Gastrocnemius medialis (tissue), 4 donors: ENCODE data around the gene GDA. TPM values are rescaled to one million over a fixed set of nuclear protein-coding genes. Genes with fewer than 3 reads are reported as not detected.

Experiments
- ATAC-seq, 2 donors: fragments of 150-250 bp; one replicate each; pipeline ENCODE4 v1.9.1; 2016
- DNase-seq, 2 donors: peaks; one replicate each; pipeline ENCODE4 v3.0.0-alpha.2; 2019
- H3K27ac ChIP-seq, 4 donors: fragments of 200-600 bp; sonication (generic); 1 replicate in 1 of 4; 2 replicates in 3 of 4; pipeline ENCODE4 v1.5.1; 2016 to 2018; ENCODE audit warnings: mild to moderate bottlenecking in 2 of 4, moderate library complexity in 1 of 4
- H3K27me3 ChIP-seq, 3 donors: fragments of 200-600 bp; sonication (generic) in 2 of 3; 1 replicate in 1 of 3; 2 replicates in 2 of 3; pipeline versions ENCODE4 v1.5.1 to v1.6.0; 2016 to 2019; ENCODE audit warnings: mild to moderate bottlenecking in 1 of 3, moderate library complexity in 1 of 3
- H3K36me3 ChIP-seq, 2 donors: fragments of 200-600 bp; sonication (generic) in 1 of 2; one replicate each; pipeline ENCODE4 v1.5.1; 2017 to 2018
- H3K4me1 ChIP-seq, 2 donors: fragments of 200-600 bp; sonication (generic) in 1 of 2; one replicate each; pipeline ENCODE4 v1.5.1; 2016 to 2017; ENCODE audit warnings: mild to moderate bottlenecking in 2 of 2
- H3K4me3 ChIP-seq, 4 donors: fragments of 200-600 bp; sonication (generic) in 3 of 4; 1 replicate in 1 of 4; 2 replicates in 3 of 4; pipeline ENCODE4 v1.5.1; 2016 to 2019; ENCODE audit warnings: mild to moderate bottlenecking in 2 of 4
- H3K9me3 ChIP-seq, 3 donors: fragments of 200-600 bp; sonication (generic) in 2 of 3; 1 replicate in 1 of 3; 2 replicates in 2 of 3; pipeline ENCODE4 v1.5.1; 2016 to 2019
- CTCF ChIP-seq, 5 experiments: fragments of 450-650 bp in 3 of 5; fragments of 200-600 bp in 2 of 5; sonication (generic) in 2 of 5; IDR thresholded peaks in 4 of 5; conservative IDR thresholded peaks in 1 of 5; 1 replicate in 4 of 5; 2 replicates in 1 of 5; pipeline ENCODE4 v1.5.1; 2016 to 2019; ENCODE audit warnings: antibody characterized with exemption in 5 of 5, mild to moderate bottlenecking in 3 of 5, moderate library complexity in 3 of 5
- POLR2A ChIP-seq, 2 donors: fragments of 450-650 bp; IDR thresholded peaks; one replicate each; pipeline ENCODE4 v1.6.1; 2017; ENCODE audit warnings: antibody characterized with exemption in 2 of 2, mild to moderate bottlenecking in 2 of 2, moderate library complexity in 2 of 2
- in situ Hi-C, 4 donors: fragments of 200-750 bp; cut with MboI; loops; one replicate each; pipeline versions ENCODE4 v1.15.0 to v1.8.0; 2017; ENCODE audit warnings: low sequenced_read_pairs in 4 of 4
- intact Hi-C: fragments of 100-400 bp; cut with DNase I; formaldehyde crosslinking; loops from one replicate; pipeline ENCODE4 v1.15.1; 2023; ENCODE audit warnings: low total_unique reads
- total RNA-seq, 4 donors: library from RNA; depleted of rRNA; stranded (reverse); fragments of >200 nt; gene quantifications; one replicate each; pipeline versions ENCODE4 v1.1.0 to v1.2.3, GENCODE V29; 2016

GDA gene
- total RNA-seq, 4 donors from 2014 or later = 0.62 to 2.5 (median 0.82) TPM; not detected in 1

DNA sequence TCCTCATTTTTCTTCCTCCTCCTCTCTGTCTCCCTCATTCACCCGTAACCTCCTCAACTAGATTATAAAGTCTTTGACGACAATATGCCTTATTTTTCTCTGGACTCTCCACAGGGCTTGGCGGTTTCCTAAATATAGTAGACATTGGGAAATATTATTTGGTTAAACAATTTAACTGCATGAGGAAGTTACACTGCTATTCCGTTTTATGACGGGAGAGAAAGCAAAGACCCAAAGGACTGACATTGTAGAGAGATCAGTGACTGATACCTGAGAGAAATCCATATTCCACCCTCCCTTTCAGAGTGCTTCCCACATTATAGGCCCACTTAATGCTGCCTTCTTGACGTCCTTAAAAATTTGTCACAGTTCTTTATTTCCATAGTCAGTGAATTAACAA, 51.2 kb downstream of the GDA start:
- DNase-seq (no peak), ATAC-seq (no peak)
- H3K27ac ChIP-seq = no peak overlapping the region
- in situ Hi-C loops (no loop called here), intact Hi-C loops (no loop called here)
- H3K9me3 ChIP-seq = no peaks in the 10 kb centered on the region
- no peaks in the 10 kb centered on the region for H3K4me1 ChIP-seq
- no peaks in the 10 kb centered on the region for H3K27me3 ChIP-seq
- TF ChIP-seq CTCF (IDR thresholded peaks at IDR 0.05 in 4 of 5, conservative IDR thresholded peaks at IDR 0.05 in 1 of 5) = no peak
- TF ChIP-seq POLR2A (IDR thresholded peaks at IDR 0.05) = no peak
- H3K4me3 ChIP-seq = no peak overlapping the region
- H3K36me3 ChIP-seq = no peaks in the 10 kb centered on the region

DNA sequence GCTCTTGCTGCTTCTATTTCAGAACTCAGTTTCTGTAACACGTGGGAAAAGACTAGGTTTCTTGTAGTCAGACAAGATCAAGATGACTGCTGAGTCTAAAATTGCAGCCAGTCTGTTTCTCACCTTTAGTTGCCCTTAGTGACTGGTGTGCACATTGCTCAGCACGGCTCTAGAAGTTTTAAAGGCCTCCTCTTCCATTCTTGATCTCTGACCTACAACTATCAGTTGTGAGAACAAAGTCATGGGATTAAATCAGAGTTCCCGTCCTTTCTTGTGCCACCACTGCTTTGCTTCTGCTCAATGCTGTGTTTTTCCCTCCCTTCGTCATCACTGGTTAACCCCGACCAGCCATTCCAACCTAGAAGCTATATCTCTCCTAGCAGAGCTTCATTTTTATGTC, 52.8 kb downstream of the GDA start:
- Histone ChIP-seq H3K9me3 (no peaks in the 10 kb centered on the region), H3K27me3 (no peaks in the 10 kb centered on the region), H3K4me1 (no peaks in the 10 kb centered on the region), H3K4me3 (no peak overlapping the region), H3K36me3 (no peaks in the 10 kb centered on the region), H3K27ac (no peak overlapping the region)
- no peak for DNase-seq
- no peak for ATAC-seq
- in situ Hi-C loops = no loop called here
- no peak for TF ChIP-seq POLR2A (IDR thresholded peaks at IDR 0.05)
- TF ChIP-seq CTCF (IDR thresholded peaks at IDR 0.05 in 4 of 5, conservative IDR thresholded peaks at IDR 0.05 in 1 of 5) = no peak
- intact Hi-C loops = no loop called here

DNA sequence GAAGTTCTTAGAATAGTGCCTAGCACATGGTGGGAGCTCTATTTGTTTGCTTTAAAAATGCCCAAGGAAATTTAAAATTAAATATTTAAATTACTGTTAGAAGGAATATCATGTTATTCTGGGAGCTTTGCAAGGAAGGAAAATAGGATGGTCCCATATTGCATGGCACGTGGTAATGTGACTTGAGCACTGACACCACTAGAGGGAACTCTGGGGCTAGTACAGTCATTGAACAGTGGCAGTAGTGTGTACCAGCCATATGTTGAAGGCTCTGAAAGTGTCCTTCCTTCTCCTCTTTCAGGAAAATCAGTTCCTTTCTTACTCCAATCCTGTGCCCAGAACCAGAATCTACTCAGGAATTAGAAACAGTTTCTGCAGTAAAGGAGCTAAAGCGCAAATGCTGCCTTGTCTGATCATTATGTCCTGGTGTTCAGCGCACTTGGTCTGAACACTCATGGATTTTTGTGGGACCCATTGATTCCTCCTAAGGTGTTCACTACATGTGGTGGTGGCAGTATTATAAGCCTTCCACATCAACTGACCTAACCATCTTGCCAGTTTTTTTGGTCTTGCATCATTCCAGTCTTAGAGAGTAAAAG, 54.1 kb downstream of the GDA start:
- Histone ChIP-seq H3K27me3 (no peaks in the 10 kb centered on the region), H3K27ac (no peak overlapping the region), H3K4me3 (no peak overlapping the region), H3K36me3 (no peaks in the 10 kb centered on the region), H3K4me1 (no peaks in the 10 kb centered on the region), H3K9me3 (no peaks in the 10 kb centered on the region)
- in situ Hi-C loops (no loop called here), intact Hi-C loops (no loop called here)
- DNase-seq (no peak), ATAC-seq (no peak)
- TF ChIP-seq POLR2A (IDR thresholded peaks at IDR 0.05) (no peak), CTCF (IDR thresholded peaks at IDR 0.05 in 4 of 5, conservative IDR thresholded peaks at IDR 0.05 in 1 of 5) (no peak)

GRCh38 chr9:72204062-72204461, 54.8 kb downstream of the GDA start:
- H3K4me1 ChIP-seq = no peaks in the 10 kb centered on the region
- H3K4me3 ChIP-seq = no peak overlapping the region
- intact Hi-C loops = no loop called here
- no peak for ATAC-seq
- no peak for DNase-seq
- in situ Hi-C loops = no loop called here
- no peak overlapping the region for H3K27ac ChIP-seq
- H3K9me3 ChIP-seq = no peaks in the 10 kb centered on the region
- no peaks in the 10 kb centered on the region for H3K36me3 ChIP-seq
- TF ChIP-seq POLR2A (IDR thresholded peaks at IDR 0.05) (no peak), CTCF (IDR thresholded peaks at IDR 0.05 in 4 of 5, conservative IDR thresholded peaks at IDR 0.05 in 1 of 5) (no peak)
- no peaks in the 10 kb centered on the region for H3K27me3 ChIP-seq

- no peak overlapping the region for H3K4me3 ChIP-seq
- H3K36me3 ChIP-seq = no peaks in the 10 kb centered on the region
- H3K27ac ChIP-seq = no peak overlapping the region
- H3K4me1 ChIP-seq = no peaks in the 10 kb centered on the region
- TF ChIP-seq POLR2A (IDR thresholded peaks at IDR 0.05) (no peak), CTCF (IDR thresholded peaks at IDR 0.05 in 4 of 5, conservative IDR thresholded peaks at IDR 0.05 in 1 of 5) (no peak)
- in situ Hi-C loops (no loop called here), intact Hi-C loops (no loop called here)
- ATAC-seq = no peak
- no peaks in the 10 kb centered on the region for H3K9me3 ChIP-seq
- DNase-seq = no peak
- no peaks in the 10 kb centered on the region for H3K27me3 ChIP-seq
Observed at GRCh38 chr9:72205513-72205912, 56.3 kb downstream of the GDA start.
